Chondrocyte (in vitro differentiated cells): ENCODE data around the gene MTARC1. TPM values are rescaled to one million over a fixed set of nuclear protein-coding genes. Genes with fewer than 3 reads are reported as not detected.

Experiments
- DNase-seq: peaks from one replicate; pipeline ENCODE4 v3.0.0; 2021; ENCODE audit warnings: mixed read lengths, low spot score
- H3K27ac Mint-ChIP-seq: one replicate; pipeline ENCODE4 v1.8.0; 2021; ENCODE audit warnings: mild to moderate bottlenecking, moderate library complexity, mixed read lengths; ENCODE audit not compliant: unreplicated experiment
- H3K27me3 Mint-ChIP-seq: 2 replicates; pipeline ENCODE4 v1.8.0; 2021; ENCODE audit warnings: low read depth, mixed read lengths
- H3K36me3 Mint-ChIP-seq: 2 replicates; pipeline ENCODE4 v1.8.0; 2021; ENCODE audit warnings: low read depth, mixed read lengths
- H3K4me1 Mint-ChIP-seq: 2 replicates; pipeline ENCODE4 v1.8.0; 2021; ENCODE audit warnings: low read depth, mild to moderate bottlenecking, mixed read lengths
- H3K4me3 Mint-ChIP-seq: one replicate; pipeline ENCODE4 v1.8.0; 2021; ENCODE audit warnings: mild to moderate bottlenecking, moderate library complexity, mixed read lengths; ENCODE audit not compliant: unreplicated experiment
- H3K9me3 Mint-ChIP-seq: 2 replicates; pipeline ENCODE4 v1.8.0; 2021; ENCODE audit warnings: low read depth, mixed read lengths
- long read RNA-seq: library from polyadenylated mRNA; stranded (forward); transcript quantifications from one replicate; pipeline ENCODE4 v2.0.0, GENCODE V29; 2021
- total RNA-seq: library from RNA; stranded (reverse); gene quantifications from 3 replicates; pipeline ENCODE4 v1.2.1, GENCODE V29; 2021
- TF ChIP-seq, protein P1 (sequence below): fragments of 200-600 bp; sonication (generic); IDR thresholded peaks from 2 replicates; pipeline ENCODE4 v1.5.0; 2021; ENCODE audit warnings: antibody characterized with exemption, mild to moderate bottlenecking, moderate library complexity

The MTARC1 gene
- total RNA-seq: 2.5 to 5.4 TPM (median 2.8 TPM) in 3 replicates
- long read RNA-seq, full-length matches to known transcripts: 1 of 1 reads
- long read RNA-seq, partial matches to known transcripts: 0 of 1 reads
- long read RNA-seq, other reads (novel, unspliced or antisense): 0 of 1 reads

DNA sequence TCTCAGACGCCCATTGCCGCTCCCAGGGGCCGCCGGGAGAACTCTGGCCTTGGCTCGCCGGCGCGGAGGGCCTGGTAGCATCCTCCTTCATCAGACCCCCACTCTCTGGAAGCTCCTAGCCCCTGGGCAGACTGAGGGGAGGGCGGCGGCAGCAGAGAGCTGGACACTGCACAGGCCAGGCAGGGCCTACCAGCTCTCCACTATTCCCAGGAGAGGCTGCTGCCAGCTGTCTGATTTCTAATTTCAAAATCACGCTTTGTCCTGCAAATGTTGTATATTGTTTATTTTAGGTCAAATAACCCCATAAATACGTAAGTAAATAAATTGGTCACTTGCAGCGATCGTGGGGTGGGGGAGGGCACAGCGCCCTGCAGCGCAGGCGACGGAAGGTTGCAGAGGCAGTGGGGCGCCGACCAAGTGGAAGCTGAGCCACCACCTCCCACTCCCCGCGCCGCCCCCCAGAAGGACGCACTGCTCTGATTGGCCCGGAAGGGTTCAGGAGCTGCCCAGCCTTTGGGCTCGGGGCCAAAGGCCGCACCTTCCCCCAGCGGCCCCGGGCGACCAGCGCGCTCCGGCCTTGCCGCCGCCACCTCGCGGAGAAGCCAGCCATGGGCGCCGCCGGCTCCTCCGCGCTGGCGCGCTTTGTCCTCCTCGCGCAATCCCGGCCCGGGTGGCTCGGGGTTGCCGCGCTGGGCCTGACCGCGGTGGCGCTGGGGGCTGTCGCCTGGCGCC is at the start of gene MTARC1:
TSS of gene MTARC1 (plus strand) at position 577 of the 732 bp plus-strand sequence. CDS start at position 609, 32 bp downstream.
- Mint-ChIP-seq H3K27ac (no peak within 1 kb of the TSS), H3K36me3 (peaks cover 10% of the 10 kb centered on the region), H3K9me3 (no peaks in the 10 kb centered on the region), H3K4me3 (peak within 1 kb of the TSS; percentile 74), H3K4me1 (peaks cover 17% of the 10 kb centered on the region), H3K27me3 (no peaks in the 10 kb centered on the region)
- TF ChIP-seq, protein P1, sequence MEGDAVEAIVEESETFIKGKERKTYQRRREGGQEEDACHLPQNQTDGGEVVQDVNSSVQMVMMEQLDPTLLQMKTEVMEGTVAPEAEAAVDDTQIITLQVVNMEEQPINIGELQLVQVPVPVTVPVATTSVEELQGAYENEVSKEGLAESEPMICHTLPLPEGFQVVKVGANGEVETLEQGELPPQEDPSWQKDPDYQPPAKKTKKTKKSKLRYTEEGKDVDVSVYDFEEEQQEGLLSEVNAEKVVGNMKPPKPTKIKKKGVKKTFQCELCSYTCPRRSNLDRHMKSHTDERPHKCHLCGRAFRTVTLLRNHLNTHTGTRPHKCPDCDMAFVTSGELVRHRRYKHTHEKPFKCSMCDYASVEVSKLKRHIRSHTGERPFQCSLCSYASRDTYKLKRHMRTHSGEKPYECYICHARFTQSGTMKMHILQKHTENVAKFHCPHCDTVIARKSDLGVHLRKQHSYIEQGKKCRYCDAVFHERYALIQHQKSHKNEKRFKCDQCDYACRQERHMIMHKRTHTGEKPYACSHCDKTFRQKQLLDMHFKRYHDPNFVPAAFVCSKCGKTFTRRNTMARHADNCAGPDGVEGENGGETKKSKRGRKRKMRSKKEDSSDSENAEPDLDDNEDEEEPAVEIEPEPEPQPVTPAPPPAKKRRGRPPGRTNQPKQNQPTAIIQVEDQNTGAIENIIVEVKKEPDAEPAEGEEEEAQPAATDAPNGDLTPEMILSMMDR: peak; percentile 64
- DNase-seq: no peak

DNA sequence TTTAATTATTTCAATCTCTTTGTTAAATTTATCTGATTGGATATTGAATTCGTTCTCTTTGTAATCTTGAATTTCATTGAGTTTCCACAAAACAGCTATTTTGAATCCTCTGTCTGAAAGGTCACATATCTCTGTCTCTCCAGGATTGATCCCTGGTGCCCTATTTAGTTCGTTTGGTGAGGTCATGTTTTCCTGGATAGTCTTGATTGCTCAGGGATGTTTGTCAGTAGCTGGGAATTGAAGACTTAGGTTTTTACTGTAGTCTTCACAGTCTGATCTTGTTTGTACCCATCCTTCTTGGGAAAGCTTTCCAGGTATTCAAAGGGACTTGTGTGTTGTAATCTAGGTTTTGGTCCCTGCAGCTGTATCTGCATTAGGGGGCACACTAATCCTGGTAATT is 45.4 kb upstream of the MTARC1 start:
- H3K4me1 Mint-ChIP-seq: peaks cover 4% of the 10 kb centered on the region
- no peaks in the 10 kb centered on the region for H3K27me3 Mint-ChIP-seq
- H3K9me3 Mint-ChIP-seq: peaks cover 4% of the 10 kb centered on the region
- no peak overlapping the region for H3K4me3 Mint-ChIP-seq
- no peaks in the 10 kb centered on the region for H3K36me3 Mint-ChIP-seq
- no peak overlapping the region for H3K27ac Mint-ChIP-seq
- DNase-seq: no peak
- TF ChIP-seq, protein P1: no peak

DNA sequence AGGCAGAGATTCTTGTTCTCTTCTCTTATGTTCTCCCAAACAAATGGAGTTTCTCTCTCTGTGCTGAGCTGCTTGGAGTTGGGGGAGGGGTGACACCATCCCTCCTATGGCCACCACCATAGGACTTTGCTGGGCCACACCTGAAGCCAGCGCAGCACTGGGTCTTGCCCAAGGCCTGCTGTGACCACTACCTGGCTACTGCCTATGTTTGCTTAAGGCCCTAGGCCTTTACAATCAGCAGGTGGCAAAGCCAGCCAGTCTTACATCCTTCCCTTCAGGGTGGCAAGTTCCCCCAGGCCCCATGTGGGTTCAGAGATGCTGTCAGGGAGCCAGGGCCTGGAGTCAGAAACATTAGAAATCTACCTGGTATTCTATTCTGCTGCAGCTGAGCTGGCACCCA is 44.9 kb upstream of the MTARC1 start:
- Mint-ChIP-seq H3K27ac (no peak overlapping the region), H3K4me1 (peaks cover 4% of the 10 kb centered on the region), H3K4me3 (no peak overlapping the region), H3K36me3 (no peaks in the 10 kb centered on the region), H3K27me3 (no peaks in the 10 kb centered on the region), H3K9me3 (peaks cover 4% of the 10 kb centered on the region)
- TF ChIP-seq, protein P1: no peak
- DNase-seq: no peak

DNA sequence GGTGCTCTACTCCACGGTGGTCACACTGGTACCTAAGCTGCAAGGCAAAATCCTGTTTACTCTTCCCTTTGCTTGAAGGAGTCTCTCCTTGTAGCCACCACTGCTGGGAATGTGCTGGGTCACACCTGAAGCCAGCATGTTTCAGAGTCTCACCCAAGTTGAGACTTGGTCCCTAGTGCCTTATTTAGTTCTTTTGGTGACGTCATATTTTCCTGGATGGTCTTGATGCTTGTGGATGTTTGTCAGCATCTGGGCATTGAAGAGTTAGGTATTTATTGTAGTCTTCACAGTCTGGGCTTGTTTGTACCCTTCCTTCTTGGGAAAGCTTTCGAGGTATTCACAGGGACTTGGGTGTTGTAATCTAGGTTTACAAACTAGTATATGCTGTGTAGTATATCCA is 44.2 kb upstream of the MTARC1 start:
- TF ChIP-seq, protein P1: no peak
- DNase-seq: no peak
- H3K36me3 Mint-ChIP-seq: no peaks in the 10 kb centered on the region
- H3K4me3 Mint-ChIP-seq: no peak overlapping the region
- no peaks in the 10 kb centered on the region for H3K27me3 Mint-ChIP-seq
- H3K27ac Mint-ChIP-seq: no peak overlapping the region
- peaks cover 10% of the 10 kb centered on the region for H3K4me1 Mint-ChIP-seq
- peaks cover 4% of the 10 kb centered on the region for H3K9me3 Mint-ChIP-seq

DNA sequence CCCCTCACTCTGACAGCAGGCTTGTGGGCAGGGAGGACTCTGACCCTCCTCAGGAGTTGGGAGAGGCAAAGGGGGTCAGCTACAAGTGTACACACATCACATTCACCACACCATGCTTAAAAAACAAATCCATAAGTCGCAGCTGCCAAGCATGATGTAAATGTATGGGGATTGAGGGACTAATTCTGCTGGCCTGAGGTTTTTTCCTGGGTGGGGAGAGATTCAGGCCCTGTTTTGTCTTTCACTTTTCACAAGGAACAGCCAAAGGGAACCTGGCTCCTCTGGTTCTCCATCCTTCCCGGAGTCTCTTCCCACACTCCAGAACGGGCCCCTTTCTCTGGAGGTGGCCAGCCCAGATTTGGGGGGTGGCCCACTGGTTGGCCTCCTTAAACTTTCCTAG is 39.9 kb upstream of the MTARC1 start:
- DNase-seq: no peak
- Mint-ChIP-seq H3K27ac (peak overlapping the region; percentile 91), H3K4me1 (peaks cover 46% of the 10 kb centered on the region), H3K36me3 (no peaks in the 10 kb centered on the region), H3K4me3 (no peak overlapping the region), H3K27me3 (no peaks in the 10 kb centered on the region), H3K9me3 (no peaks in the 10 kb centered on the region)
- TF ChIP-seq, protein P1: no peak
